Mesenteric fat pad (tissue), 1 donor: ENCODE data around the gene NRG3. TPM values are rescaled to one million over a fixed set of nuclear protein-coding genes. Genes with fewer than 3 reads are reported as not detected.

Source experiments
- DNase-seq: peaks from one replicate; pipeline ENCODE4 v3.0.0-alpha.2; 2020; ENCODE audit warnings: low spot score
- total RNA-seq: library from RNA; stranded (reverse); fragmentation: NEBNext Ultra II Directional; extraction: Animal tissue kit (Norgen Biotek cat#: 25700); gene quantifications from one replicate; pipeline ENCODE4 v1.2.1, GENCODE V29; 2021
- donor health status: DM: yes; HTN: yes; CAD: no.

NRG3 gene
- total RNA-seq, 1 donor from 2014 or later = 0.19 TPM

- no peak for DNase-seq
Observed at GRCh38 chr10:82796510-82796909, 921.5 kb downstream of the NRG3 start.

DNA sequence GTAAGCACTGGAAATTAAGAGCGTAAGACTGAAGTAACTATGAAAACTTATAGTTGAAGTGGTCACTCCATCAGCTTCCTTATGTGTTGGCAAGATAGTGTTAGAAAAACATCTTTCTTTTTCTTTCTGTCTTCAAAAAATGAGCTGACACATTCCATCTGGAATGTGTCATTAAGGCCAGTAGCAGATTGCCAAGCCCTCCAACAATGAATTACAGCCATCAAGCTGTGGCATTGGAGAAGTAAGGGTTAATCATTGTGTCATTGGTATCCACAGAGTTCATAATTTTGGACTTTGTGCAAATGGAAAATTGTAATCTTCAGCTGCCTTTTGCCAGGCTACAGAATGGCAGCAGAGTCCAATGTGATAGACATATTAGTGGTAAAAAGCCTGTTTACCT is 926.3 kb downstream of the NRG3 start:
- no peak for DNase-seq

DNA sequence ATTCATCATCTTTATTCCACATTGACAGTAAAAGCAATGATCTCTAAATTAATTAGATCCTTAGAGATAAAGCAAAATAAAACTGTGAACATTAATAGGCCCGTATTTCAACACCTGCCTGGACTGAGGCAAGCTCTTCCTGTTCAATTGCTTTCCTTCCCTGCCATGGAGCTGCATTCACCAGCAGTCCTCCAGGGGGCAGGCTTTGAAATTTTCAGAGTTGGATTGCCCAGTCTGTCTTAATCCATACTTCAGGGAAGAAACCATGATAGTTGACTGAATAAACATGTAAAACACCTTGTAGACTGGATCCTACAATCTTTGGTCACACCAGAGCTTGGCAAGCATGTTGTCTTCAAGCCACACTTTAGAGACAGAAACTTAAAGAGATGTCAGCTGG is 936.6 kb downstream of the NRG3 start:
- no peak for DNase-seq

DNA sequence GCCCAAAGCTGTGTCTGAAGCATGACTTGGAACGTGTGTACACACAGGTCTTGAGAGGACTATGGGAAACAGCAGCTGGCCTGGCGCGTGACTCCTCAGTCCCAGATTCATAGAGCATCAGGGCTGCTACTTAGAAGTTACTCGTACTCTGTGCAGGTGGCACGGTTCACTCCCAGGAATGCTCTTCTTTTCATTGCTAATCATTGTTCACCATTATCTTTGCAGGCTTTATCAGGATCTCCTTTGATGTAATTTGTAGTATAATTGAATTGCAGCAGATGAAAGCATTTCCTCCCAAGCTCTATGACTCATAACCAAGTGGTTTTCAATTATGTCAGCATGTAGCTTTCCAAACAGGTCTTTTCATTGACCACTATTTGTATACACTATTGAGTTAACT is 938.9 kb downstream of the NRG3 start:
- no peak for DNase-seq

- DNase-seq = no peak
Observed at GRCh38 chr10:82814635-82815034, 939.6 kb downstream of the NRG3 start.

DNA sequence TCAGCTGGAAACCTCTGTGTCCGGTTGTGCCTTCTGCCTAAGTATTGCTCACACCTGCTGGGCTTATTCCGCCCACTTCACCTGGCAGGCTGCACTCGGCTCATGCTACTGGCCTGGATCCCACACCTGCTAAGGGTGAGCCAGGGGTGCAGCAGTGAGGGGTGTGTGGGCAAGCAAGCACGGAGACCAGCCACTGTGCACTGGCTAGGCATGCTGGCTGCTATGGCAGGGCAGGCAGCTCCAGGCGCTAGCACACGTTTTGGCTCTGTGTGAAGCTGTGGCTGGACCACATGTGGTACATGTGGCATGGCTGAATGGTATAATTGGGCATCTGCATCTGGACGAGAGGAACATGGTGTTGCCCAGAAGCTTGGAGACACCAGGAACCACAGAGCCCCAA is 940.7 kb downstream of the NRG3 start:
- DNase-seq = no peak

GRCh38 chr10:82817676-82818422 is 942.9 kb downstream of the NRG3 start:
- no peak for DNase-seq

GRCh38 chr10:82821043-82821442 is 946.0 kb downstream of the NRG3 start:
- DNase-seq = no peak

GRCh38 chr10:82826132-82826531 is 951.1 kb downstream of the NRG3 start:
- no peak for DNase-seq

DNA sequence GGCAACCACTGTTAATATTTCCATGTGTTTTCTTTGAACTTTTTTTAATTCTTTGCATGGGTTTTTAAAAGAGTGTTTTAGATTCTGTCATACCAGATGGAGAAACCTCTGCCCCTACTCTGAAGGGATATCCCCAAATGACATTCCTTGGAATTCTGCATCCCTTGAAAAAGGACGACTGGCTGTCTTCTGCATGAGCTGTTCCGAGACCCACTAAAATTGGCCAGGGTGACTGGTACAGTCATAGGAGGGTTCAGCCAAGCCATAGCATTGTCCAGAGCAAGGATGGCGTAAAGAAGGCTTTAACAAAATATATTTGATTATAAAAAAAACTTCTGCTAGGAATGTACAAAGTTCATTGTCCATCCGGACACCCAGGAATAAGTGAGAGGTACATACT is 952.9 kb downstream of the NRG3 start:
- no peak for DNase-seq

- DNase-seq = no peak
Observed at GRCh38 chr10:82847242-82847641, 972.2 kb downstream of the NRG3 start.

DNA sequence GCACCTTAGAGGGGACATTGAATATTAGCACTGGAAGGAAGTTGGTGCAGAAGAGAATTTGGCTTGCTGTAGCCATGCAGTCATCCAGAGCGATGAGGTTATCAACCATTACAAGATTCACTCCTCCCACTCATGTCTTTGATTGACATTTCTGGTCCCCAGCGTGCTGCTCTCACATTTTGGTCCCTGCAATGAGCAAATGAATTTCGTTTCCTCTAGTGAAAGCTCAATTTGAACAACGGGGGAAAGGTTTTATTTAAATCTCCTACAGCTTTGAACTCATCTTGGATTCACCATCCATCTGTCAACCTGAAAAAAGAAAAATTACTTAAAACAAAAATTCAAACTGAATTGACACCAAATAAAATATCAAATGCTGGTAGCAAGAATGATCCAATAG is 975.2 kb downstream of the NRG3 start:
- DNase-seq = no peak

- DNase-seq = no peak
Observed at GRCh38 chr10:82856957-82857613, 982.1 kb downstream of the NRG3 start.

DNA sequence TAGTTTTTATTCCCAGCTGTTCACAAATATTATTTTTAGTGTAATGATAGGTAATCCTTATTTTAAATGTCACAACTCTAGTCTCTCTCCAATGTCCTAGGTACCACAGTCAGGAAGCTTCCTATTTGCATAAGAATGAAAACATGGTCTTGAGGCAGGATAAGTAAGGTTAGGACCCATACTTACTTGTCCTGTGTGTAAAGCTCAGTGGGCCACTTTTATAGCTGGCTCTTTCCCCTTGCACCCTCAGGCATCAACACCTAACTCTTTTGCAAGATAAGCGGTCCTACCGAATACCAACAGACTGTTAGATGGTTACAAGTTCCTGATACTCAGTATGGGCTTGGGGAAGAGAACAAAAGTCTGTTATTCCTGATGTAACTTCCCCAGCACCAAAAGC is 986.9 kb downstream of the NRG3 start:
- no peak for DNase-seq

DNA sequence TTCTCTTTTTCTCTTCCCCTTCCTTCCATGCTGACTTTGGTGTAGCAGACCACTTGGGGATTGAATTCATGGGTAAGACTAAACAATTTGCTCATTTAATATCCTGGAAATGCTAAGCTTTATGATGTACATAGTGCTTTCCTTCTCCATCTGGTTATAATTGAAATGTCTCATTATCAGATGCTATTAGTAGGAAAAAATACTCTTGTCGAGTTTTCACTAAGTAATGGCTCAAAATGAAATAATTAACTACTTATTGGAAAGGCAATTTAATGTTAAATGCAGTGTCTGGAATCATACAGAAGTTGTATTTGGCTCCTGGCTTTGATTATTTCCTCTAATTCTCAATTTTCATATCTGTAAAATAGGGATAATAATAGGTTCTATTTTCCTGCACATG is 990.4 kb downstream of the NRG3 start:
- no peak for DNase-seq

- no peak for DNase-seq
Observed at GRCh38 chr10:82866424-82867020, 991.5 kb downstream of the NRG3 start.

DNA sequence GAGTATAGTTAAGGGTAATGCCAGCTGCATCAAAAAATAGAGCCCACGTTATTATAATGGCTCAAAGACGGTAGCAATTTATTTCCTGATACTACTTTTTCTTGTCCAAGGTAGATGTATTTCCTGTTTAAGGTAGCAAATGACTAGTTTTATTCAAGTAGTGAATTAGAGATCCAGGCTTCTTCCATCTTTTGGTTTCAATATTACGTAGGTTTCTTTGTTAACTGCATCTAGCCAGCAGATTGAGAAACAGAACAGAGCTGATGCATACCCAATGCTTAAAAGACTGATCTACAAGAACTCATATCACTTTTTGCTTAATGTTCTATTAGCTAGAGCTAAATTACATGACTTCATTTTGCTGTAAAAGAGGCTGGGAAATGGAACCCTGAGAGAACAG is 992.1 kb downstream of the NRG3 start:
- no peak for DNase-seq

DNA sequence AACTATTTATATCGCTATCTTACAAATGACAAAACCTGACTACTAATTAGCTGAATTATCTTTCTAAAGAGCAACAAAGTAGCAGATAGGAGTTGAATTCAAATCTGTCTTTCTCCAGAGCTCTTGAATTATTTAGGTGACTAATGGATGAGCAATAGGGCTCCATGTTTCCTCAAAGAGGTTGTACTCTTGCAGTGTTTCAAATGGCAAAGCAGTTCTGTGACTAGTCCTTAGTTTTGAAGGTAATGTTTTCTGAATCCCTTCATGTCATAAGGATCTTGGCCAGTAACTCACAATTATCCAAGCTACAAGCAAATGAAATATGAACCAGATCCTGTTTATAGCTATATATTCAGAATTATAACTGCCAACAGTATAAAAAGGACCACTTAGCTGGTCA is 999.7 kb downstream of the NRG3 start:
- no peak for DNase-seq

- no peak for DNase-seq
Observed at GRCh38 chr10:82880776-82881290, 1005.8 kb downstream of the NRG3 start.

DNA sequence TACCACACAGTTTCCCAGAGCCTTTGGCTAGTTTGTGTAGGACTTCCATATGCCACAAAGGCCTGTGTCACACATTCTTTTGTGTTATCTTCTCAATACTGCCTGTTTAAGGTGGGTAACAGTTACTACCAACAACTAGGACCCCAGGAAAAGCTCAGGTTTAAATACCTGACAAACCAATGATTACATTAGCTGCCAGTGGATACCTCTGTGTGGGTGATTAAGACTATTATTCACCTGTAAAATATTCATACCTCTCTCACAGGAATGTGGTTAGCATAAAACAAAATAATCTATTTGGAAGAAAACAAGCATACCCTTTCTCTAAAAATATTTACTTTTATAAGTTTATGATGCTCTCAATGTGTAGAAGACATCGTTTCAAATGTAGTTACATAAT is 1007.7 kb downstream of the NRG3 start:
- no peak for DNase-seq

DNA sequence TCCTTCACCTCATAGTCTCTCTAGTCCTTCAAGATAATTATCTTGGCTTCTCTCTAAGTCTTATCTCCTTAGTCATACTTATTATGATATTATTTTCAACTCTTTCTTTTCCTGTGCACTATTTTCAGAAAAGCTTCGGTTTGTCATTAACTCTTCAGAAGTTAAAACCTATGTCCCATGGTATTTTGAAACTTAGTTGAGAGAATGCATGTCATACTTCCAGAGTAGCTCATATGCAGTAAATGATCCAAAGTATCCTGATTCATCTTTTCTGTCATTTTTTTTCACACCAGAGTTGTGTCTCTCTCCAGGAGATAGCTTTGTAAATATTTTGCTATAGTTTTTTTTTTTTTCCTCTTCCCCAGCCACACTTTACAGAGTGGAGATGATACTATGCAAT is 1008.6 kb downstream of the NRG3 start:
- DNase-seq = no peak

DNA sequence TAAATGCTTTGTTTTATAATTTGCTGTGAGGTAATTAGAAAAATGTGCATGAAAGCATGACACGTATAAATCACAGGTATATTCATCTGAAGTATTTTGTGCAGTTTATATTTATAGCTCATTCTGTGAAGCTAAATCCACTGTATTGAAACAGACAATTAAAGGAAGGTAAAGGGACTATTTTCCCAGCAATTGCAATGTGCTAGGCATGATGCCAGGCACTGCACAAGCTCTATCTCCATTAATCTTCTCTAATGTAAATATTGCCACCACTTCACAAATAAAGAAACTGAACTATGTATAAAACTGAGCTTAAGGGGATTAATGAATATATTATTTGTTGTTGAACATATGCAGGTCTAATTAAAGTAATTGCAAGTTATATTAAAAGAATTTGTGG is 1012.5 kb downstream of the NRG3 start:
- DNase-seq = no peak
